Stimulated activated naive CD8-positive, alpha-beta T cell treated with anti-CD3 and anti-CD28 coated beads, Interleukin-15, amount 100 ng/mL, for 72 hours (primary cell): ENCODE results near the gene SCYL1.
A peak's percentile ranks its signal among the peaks of the same experiment; 100 is the strongest.

Experiments used
- ATAC-seq: fragments of 150-1000 bp; cut with Tn5 transposase; 2 replicates; pipeline ENCODE4 v1.10.0; 2021; ENCODE audit warnings: mild to moderate bottlenecking, moderate library complexity
- DNase-seq, 2 donors: peaks; one replicate each; pipeline ENCODE4 v3.0.0; 2021 to 2022
- H3K27ac Mint-ChIP-seq, 2 donors: one replicate each; pipeline ENCODE4 v1.8.0; 2022; ENCODE audit warnings: mild to moderate bottlenecking in 2 of 2, mixed read lengths in 2 of 2, moderate library complexity in 2 of 2
- H3K27me3 Mint-ChIP-seq: one replicate; pipeline ENCODE4 v1.8.0; 2022; ENCODE audit warnings: mixed read lengths
- H3K4me1 Mint-ChIP-seq: one replicate; pipeline ENCODE4 v1.8.0; 2022; ENCODE audit warnings: mild to moderate bottlenecking, mixed read lengths
- H3K4me3 Mint-ChIP-seq, 2 donors: one replicate each; pipeline ENCODE4 v1.8.0; 2022; ENCODE audit warnings: mild to moderate bottlenecking in 2 of 2, mixed read lengths in 2 of 2, moderate library complexity in 1 of 2
- H3K9me3 Mint-ChIP-seq, 2 donors: one replicate each; pipeline ENCODE4 v1.8.0; 2022; ENCODE audit warnings: mixed read lengths in 2 of 2

Gene SCYL1

DNA sequence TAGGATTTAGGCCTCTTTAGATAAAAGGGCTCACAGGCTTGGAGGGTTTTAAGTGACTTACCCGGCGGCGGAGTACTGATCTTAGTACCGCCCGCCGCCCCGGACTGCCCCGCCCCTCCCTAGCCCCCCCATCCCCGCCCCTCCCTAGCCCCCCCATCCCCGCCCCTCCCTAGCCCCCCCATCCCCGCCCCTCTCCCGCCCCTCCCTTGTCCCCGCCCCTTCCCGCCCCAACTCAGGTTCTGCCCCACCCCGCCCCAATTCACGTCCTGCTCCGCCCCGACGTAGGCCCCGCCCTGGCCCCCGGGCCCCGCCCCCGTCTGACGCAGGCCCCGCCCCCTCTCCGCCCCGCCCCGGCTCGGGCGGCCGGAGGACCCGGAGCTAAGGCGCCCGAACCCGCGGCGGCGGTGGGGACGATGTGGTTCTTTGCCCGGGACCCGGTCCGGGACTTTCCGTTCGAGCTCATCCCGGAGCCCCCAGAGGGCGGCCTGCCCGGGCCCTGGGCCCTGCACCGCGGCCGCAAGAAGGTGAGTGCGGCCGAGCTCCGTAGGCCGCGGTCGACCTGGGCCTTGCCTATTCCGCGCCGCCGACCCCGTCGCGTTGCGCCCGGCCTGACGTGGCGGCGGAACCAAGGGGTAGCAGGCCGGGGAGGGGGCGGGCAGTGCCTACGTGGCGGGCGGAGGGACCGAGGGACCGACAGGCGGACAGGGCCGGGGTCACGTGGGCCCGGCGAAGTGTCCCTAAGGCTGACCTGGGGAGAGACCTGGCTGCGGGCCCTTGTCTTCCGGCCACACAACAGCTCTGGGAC is at the start of gene SCYL1:
Gene SCYL1, plus strand, starts transcription at position 343 of the 805 bp plus-strand sequence. Its CDS starts 71 bp downstream, at position 414.
- ATAC-seq = peak; percentile 86
- H3K27ac Mint-ChIP-seq = peak within 1 kb of the TSS; percentile 75 to 91
- H3K27me3 Mint-ChIP-seq = no peaks in the 10 kb centered on the region
- H3K9me3 Mint-ChIP-seq = no peaks in the 10 kb centered on the region
- H3K4me1 Mint-ChIP-seq = peaks cover 76% of the 10 kb centered on the region
- peak; percentile 75 to 77 for DNase-seq
- H3K4me3 Mint-ChIP-seq = peak within 1 kb of the TSS; percentile 89 to 91

DNA sequence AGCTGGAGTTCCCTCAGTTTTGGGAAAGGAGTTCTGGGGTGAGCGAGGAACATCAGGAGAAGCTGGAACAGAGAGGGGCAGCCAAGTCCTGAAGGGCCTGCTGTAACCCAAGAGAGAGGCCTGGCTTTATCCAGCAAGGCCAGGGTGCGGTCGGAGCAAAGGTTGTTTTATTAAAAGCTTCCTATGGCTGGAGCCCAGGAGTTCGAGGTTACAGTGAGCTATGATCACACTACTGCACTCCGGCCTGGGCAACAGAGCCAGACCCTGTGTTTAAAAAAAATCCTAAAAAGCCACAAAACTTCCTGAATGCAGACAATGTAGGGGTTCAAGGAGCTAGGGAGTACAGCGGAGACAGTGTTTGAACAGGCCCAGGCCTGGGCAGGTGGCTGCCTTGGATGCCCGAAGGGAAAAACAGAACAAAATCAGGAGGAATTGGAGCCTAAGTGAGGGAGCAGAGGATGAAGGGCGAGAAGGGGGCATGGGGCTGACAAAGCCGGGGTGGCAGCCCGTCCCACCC is 48.2 kb upstream of the SCYL1 start:
- H3K27ac Mint-ChIP-seq = peak overlapping the region; percentile 96 to 98
- H3K4me3 Mint-ChIP-seq = peak overlapping the region; percentile 85 to 93
- DNase-seq = no peak
- peaks cover 45% of the 10 kb centered on the region for H3K4me1 Mint-ChIP-seq
- no peak for ATAC-seq
- H3K27me3 Mint-ChIP-seq = no peaks in the 10 kb centered on the region
- no peaks in the 10 kb centered on the region for H3K9me3 Mint-ChIP-seq

DNA sequence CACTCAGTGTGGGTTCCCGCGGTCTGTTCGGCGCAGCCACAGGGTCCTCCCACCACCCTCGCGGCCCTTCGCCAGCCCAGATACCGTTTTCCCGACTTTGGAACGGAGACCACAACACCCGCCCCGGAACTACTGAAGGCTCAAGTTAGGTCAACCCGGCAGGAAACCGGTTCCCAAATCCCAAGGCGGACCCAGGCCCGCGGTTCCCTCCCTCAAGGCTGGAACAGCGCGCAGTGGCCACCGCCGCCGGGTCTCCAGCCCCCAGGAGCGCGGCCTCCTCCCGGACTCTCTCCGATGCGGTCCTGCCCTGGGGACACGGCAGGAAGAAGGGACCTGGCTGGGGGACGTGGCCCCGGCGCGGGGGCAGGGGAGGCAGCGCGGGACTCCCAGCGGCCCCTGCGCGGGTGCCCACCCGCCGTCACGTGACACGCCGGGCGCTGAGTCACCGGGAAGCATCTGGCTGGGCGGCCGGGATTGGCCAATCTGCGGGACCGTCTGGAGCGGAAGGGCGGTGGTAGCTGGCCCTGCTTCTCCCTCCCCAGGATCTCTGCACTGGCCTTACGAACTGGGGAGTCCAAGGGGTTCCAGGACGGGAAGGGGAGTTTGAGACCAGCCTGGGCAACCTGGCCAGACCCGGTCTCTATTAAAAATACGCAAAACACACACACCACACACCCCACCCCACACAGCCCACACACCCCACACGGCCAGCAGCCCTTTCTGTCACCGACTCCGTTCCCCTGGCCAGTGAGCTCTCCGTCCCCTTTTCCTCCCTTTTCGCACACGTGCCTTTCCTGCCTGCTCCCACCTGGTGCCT is 47.5 kb upstream of the SCYL1 start:
- DNase-seq (peak; percentile 79 to 90), ATAC-seq (peak; percentile 91)
- Mint-ChIP-seq H3K27me3 (no peaks in the 10 kb centered on the region), H3K27ac (peak overlapping the region; percentile 96 to 98), H3K4me3 (peak overlapping the region; percentile 85 to 93), H3K4me1 (peaks cover 38% of the 10 kb centered on the region), H3K9me3 (no peaks in the 10 kb centered on the region)

DNA sequence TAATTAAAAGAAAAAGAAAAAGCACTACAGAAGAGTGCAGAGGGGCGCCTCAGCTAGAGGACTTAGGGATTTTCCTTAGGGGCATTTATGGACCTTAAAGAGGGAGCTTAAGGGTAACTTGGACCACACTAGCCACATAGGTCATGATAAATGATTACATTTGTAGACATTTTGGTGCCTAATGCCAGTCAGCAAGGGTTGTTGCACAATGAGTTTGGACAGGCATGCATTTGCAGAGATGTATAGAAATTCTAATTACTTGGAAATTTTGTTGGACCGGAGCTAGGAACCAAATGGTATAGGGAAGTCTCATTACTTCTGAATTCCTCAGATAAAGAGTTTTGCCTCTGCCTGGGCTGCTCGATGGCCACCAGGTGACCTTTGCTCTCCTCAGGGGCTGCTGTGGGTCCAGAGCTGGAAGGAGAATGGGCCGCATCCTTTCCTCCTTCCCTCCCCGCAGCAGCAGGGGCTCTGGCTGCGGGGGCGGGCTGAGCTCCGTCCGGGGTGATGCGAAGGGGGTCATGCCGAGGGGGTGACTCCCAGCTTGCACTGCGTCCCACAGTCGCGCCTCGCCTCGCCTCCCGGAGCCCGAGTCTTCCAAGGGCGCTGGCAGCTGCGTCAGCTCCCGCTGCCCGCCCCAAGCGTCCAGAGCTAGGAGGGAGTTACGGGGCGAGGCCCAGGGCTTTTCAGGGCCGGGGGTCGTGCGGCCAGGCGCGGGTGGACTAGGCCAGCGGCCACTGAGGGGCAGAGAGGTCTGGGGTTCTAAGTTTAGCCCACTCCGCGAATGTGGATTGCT is 46.3 kb upstream of the SCYL1 start:
- ATAC-seq (no peak), DNase-seq (no peak)
- H3K9me3 Mint-ChIP-seq = no peaks in the 10 kb centered on the region
- H3K27me3 Mint-ChIP-seq = no peaks in the 10 kb centered on the region
- peak overlapping the region; percentile 21 to 37 for H3K4me3 Mint-ChIP-seq
- H3K4me1 Mint-ChIP-seq = peaks cover 38% of the 10 kb centered on the region
- H3K27ac Mint-ChIP-seq = no peak overlapping the region

DNA sequence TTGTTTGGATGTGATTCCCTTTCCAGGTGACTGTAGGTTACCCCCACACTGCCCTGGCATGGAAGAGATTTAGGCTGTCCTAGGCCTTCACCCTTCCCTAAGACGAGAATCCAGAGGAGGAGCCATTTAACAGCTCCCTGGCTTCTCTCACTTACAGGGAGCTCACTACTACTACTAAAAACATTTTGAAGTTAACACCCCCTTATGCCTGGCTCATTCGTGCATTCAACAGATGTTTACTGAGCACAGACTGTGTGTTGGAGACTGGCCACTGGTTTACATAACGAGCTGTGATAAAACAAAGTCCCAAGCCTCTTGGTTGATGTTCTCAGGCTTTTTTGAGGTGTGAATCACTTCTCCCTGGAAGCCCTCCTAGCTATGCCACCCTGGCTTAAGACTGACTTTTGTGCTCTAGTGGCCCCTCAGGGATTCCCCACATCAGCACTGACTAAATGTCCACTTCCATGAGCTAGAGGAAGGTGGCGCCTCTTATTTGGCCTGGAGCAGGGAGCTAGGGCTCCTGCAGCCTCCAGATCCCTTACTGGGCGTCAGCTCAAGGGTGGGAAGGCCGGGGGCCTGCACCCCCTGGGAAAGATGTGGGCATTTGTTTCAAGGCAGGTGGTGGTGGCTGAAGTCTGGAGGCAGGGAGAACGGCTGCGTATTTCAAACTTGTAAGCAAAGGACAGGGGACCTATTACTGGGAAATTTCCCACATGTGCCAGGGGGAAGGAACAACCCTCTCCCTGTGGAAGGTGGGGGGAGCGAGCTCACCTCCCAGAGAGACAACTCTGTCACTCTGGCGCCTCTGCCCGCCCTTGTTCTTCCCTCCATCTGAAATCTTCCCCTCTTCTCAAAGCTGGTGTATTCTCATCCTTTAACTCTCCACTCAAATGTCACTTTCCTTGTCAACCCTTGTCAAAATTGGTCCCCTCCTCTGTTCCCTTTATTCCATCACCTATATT is 45.4 kb upstream of the SCYL1 start:
- no peaks in the 10 kb centered on the region for H3K27me3 Mint-ChIP-seq
- no peaks in the 10 kb centered on the region for H3K9me3 Mint-ChIP-seq
- peaks cover 38% of the 10 kb centered on the region for H3K4me1 Mint-ChIP-seq
- ATAC-seq = no peak
- no peak overlapping the region for H3K4me3 Mint-ChIP-seq
- DNase-seq = no peak
- peak overlapping the region in 1 of 2 donors; percentile 77 for H3K27ac Mint-ChIP-seq

DNA sequence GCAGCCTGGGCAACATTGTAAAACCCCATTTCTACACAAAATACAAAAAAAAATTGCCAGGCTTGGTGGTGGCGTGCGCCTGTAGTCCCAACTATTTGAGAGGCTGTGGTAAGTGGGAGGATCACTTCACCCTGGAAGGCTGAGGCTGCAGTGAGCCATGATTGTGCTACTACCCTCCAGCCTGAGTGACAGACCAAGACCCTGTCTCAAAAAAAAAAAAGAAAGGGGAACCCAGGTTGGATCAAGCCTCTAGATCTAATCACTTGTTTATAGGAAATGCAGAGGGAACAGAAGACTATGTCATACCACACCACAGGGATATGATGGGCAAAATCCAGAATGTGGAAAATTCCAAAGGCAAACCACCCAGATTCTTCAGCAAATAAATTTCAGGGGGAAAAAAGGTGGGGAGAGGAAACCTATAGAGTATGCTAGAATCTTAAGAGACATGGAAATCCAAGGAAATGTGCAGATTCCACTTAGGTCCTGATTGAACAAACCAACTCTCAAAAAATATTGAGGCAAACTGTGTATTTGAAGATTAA is 42.5 kb upstream of the SCYL1 start:
- H3K27ac Mint-ChIP-seq = no peak overlapping the region
- no peak for DNase-seq

DNA sequence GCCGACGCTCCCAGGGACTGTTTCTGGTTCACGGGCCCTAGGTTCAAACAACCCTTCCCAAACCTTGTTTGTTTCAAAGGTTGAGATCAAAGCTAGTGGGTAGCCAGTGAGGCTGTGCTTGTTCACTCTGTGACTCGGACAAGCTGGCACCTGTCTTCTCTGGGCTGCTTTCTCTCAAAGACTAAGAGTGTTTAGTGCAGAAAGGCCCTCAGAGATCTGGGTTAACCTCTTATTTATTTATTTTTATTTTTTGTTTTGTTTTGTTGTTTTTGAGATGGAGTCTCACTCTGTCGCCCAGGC is 39.0 kb upstream of the SCYL1 start:
- no peak overlapping the region for H3K27ac Mint-ChIP-seq
- ATAC-seq (no peak), DNase-seq (no peak)
- peaks cover 42% of the 10 kb centered on the region for H3K4me1 Mint-ChIP-seq
- H3K27me3 Mint-ChIP-seq = no peaks in the 10 kb centered on the region
- H3K4me3 Mint-ChIP-seq = no peak overlapping the region
- no peaks in the 10 kb centered on the region for H3K9me3 Mint-ChIP-seq

More for the DNA sequence above, 42.5 kb upstream of the SCYL1 start:
- no peak for ATAC-seq
- Mint-ChIP-seq H3K9me3 (no peaks in the 10 kb centered on the region), H3K27me3 (no peaks in the 10 kb centered on the region), H3K4me1 (peaks cover 28% of the 10 kb centered on the region), H3K4me3 (no peak overlapping the region)

DNA sequence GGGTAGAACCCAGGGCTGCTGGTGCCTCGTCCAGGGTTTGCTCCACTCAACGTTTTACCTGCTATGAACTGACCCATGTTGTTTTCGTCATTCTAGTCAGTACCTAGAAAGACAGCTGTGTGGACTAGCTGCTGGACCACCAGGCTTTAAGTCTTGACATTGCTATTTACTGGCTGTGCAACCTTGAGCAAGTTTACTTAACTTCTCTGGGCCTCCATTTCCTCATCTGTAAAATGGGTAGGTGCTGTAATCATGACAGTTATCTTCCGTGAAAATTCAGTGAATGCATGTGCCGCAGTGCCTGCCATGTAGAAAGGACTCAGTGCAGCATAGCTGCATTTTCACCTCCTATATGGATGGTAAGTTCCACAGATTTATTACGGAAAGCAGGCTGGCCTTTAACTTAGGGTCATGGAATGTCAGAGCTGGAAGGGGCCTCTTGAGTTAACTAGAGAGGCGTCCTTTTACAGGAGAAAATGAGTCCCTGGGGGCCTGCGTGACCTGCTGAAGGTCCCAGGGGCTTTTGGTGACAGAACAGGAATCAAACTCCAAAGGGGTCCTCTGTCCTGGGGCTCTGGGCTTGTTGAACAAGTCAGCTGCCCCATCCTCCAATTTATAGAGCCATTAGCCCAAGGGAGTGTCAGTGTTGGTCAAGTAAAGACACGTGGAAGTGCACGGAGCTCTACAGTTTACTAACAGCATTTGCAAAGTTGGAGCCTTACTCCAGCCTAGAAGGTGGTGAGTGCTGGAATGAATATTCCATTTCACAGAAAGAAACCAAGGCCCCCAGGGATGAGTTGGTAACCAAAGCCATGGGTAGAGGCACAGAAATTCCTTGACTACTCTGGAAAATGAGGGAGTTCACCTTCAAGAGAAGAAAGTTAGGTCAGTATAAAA is 38.1 kb upstream of the SCYL1 start:
- no peaks in the 10 kb centered on the region for H3K9me3 Mint-ChIP-seq

DNA sequence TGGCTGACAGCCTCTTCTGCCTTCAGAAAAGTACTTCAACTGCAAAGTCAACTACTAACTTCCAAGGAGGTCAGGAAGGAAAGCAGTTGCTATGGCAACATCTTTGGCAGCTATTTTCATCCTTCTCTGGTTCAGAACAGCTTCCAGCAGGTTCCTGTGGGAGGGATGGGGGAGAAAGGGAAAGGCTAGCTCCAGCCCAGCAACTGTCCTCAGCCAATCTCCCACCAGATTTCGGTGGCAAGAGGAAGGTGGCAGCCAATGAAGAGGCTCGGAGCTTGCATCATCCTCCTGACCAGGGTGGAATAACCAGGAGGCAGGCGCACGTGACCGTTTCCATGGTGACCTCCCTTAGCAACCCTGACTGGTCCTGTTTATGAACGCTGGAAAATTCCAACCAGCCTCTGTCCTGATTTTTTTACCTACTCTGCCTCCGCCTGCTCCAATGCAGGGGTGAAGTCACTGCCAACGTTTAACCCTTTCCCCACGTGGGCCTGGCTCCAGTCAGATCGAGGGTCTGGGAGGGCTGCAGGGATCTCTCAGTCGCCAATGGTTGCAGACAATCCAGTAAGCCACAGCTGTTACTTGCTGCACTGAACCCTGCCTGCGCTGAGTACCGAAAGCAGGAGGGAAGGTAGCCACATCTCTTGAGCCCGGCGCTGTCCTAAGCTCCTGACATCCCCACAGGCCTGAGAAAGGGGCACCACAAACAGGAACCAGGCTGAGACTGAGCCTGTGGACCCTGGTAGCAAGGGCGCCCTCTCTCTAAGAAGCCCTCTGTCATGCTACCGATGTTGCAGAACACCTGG is 37.2 kb upstream of the SCYL1 start:
- Mint-ChIP-seq H3K27ac (peak overlapping the region; percentile 76 to 77), H3K9me3 (no peaks in the 10 kb centered on the region)
- peak in 1 of 2 donors; percentile 31 for DNase-seq

More for the DNA sequence above, 38.1 kb upstream of the SCYL1 start:
- ATAC-seq (no peak), DNase-seq (no peak)
- Mint-ChIP-seq H3K4me3 (no peak overlapping the region), H3K27me3 (no peaks in the 10 kb centered on the region), H3K4me1 (peaks cover 52% of the 10 kb centered on the region), H3K27ac (peak overlapping the region; percentile 3 to 54)

DNA sequence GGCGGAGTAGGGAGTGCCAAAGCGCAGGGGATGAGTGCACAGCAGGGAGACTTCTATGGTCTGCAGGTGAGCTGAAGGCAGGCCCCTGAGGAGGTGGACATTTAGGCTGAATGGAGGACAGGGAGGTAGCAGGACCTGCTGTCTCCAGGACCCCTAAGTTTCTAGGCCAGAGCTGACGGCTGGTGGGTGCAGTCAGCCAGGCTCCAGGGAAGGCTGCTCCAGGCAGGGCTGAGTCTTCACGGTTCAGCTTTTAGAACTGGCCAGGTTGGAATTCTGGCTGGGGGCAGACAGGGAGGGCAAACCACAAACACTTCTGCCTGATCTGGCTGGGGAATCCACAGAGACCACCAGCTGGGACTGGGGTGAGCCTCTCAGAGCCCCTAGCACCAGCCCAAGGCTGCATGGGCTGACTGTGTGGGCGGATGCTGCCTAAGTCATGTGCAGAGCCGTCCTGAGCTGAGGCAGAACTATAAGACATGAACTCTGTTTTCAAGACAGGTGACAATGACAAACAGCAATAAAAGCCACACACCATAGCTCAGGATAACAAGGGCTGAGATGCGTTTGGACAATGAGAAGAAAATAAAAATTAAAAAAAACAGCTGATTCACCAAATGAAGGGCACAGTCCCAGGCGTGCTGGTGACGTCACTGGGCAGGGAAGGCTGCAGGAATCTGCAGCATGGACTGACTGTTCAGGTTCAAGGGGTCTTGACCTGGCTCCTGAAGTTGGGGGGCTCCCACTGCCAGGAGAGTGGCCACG is 36.4 kb upstream of the SCYL1 start:
- DNase-seq = no peak
- Mint-ChIP-seq H3K4me1 (peaks cover 68% of the 10 kb centered on the region), H3K9me3 (no peaks in the 10 kb centered on the region), H3K27me3 (no peaks in the 10 kb centered on the region), H3K4me3 (peak overlapping the region; percentile 41 to 79), H3K27ac (peak overlapping the region; percentile 76 to 80)
- ATAC-seq = peak; percentile 61

More for the DNA sequence above, 37.2 kb upstream of the SCYL1 start:
- peak; percentile 48 for ATAC-seq
- H3K4me3 Mint-ChIP-seq = peak overlapping the region; percentile 41 to 79
- H3K27me3 Mint-ChIP-seq = no peaks in the 10 kb centered on the region
- H3K4me1 Mint-ChIP-seq = peaks cover 60% of the 10 kb centered on the region

DNA sequence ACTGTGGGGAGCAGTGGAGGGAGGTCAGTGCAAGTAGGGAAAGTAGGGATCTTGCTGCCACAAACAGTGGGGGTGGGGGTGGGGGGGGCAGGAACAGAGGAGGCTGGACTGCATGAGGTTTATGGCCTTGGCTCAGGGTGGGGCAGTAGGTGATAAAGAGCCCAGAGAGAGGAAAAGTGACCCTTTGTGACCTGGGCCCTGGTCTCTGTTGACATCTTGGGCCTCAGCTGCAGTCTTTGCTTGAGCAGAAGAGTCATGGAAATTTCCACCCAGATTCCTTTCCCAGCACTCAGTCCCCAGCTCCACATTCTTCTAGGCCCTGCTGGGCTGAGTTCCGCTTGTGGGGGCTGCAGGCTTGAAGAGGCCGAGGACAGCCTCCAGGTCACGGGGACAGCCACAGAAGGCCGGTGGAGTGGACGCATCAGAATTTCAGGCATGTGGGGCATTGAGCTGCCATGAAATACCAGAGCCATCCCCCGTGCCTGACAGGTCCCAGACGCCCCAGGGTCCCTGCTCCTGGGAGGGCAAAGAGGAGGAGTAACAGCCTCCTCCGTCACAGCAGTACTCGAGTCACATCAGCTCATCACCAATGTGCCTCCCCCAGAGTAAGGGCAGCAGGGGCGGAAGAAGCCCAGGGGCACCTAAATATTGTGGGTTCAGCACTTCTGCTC is 35.7 kb upstream of the SCYL1 start:
- peaks cover 75% of the 10 kb centered on the region for H3K4me1 Mint-ChIP-seq
- H3K9me3 Mint-ChIP-seq = no peaks in the 10 kb centered on the region
- no peak for DNase-seq
- peak overlapping the region in 1 of 2 donors; percentile 22 for H3K27ac Mint-ChIP-seq
- no peaks in the 10 kb centered on the region for H3K27me3 Mint-ChIP-seq
- peak overlapping the region in 1 of 2 donors; percentile 79 for H3K4me3 Mint-ChIP-seq
- no peak for ATAC-seq
